Activated CD4-positive, alpha-beta T cell treated with anti-CD3 and anti-CD28 coated beads, Interleukin-2, amount 50 U/mL, for 24 hours (primary cell): Measurements from ENCODE around the gene IFT27.

ENCODE experiments used
- DNase-seq, 2 donors: peaks; one replicate each; pipeline ENCODE4 v3.0.0-alpha.2; 2020; ENCODE audit warnings: low read depth in 1 of 2, low spot score in 1 of 2

The IFT27 gene

DNA sequence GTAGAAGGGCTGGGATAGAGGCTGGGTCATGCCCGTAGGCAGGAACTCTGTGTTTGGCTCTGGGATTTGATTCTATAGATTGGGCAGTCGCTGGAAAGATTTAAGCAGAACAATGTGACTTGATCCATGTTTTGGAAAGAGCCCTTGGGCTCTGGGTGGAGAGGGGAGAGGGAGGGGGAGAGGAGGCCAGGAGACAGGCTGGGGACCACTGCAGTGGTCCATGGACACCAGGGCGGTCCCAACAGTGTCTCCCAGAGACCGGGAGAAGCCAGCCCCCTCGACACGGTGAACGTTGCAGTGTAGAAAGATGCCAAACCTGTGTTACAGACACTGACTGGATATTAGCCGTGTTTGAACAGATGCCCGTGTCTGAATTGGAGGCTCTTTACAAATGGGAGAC lies 21.5 kb upstream of the IFT27 start:
- no peak for DNase-seq

DNA sequence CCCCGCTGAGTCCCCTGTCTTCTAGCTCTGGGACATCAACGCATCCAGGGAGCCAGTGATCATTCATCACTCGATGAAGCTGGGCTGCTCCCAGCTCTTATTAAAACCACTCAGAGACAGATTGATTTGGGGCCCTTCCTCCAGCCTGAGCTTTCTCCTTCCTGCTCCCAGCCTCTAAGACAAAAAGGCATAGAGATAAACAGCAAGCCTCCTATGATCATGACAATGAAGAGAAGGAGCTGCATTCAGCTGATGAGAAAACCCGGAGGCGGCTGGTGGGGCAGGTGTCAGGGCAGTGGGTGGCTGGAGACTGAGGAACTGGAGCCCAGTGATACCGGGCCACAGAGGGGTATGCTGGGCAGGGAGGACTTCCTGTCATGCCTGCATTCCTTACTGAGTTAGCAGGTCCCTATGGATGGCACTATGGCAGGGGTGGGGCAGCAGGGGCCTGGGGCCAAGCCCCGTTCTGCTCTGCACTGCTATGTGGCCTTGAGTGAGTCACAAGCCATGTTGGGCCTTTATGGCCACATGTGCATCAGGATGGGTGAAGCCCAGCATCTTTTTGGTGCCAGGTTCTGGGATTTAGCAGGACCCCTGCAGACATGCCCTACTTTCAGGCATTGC lies 20.7 kb upstream of the IFT27 start:
- DNase-seq, result no peak

DNA sequence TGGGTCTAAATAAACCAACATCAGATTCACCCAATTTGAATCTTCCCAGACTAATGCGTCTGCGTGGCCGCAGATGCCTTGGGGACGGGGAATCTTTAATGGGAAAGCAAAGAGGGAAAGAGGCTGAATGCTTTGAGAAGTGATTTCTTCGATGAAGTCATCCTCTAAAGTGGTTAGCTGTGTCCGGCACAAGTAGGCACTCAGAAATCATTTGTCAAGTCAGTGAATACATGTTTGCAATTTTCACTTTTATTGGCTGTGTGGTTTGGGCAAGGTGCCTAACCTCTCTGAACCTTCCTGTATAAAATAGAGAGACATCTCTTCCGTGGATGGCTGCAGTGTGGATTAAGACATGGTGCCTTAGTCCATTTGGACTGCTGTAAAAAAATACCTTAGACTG lies 19.7 kb upstream of the IFT27 start:
- no peak for DNase-seq

DNA sequence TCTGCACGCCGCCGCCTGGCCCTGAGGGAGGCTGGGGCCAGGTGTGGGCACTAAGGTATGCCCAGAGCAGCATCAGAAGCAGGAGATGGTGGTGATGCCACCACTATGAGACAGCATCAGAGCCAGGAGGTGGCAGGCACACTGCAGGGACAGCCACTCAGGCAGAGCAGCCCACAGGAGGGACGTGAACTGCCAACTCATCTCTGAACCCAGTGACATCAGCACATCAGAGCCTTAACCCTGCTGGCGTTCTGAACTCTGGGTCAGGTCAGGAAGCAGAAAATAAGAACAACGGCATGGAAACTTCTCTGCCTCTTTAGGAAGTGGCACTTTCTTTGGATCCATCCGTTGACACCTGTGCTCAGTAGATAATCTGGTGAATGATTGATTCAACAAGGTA lies 14.7 kb upstream of the IFT27 start:
- no peak for DNase-seq

DNA sequence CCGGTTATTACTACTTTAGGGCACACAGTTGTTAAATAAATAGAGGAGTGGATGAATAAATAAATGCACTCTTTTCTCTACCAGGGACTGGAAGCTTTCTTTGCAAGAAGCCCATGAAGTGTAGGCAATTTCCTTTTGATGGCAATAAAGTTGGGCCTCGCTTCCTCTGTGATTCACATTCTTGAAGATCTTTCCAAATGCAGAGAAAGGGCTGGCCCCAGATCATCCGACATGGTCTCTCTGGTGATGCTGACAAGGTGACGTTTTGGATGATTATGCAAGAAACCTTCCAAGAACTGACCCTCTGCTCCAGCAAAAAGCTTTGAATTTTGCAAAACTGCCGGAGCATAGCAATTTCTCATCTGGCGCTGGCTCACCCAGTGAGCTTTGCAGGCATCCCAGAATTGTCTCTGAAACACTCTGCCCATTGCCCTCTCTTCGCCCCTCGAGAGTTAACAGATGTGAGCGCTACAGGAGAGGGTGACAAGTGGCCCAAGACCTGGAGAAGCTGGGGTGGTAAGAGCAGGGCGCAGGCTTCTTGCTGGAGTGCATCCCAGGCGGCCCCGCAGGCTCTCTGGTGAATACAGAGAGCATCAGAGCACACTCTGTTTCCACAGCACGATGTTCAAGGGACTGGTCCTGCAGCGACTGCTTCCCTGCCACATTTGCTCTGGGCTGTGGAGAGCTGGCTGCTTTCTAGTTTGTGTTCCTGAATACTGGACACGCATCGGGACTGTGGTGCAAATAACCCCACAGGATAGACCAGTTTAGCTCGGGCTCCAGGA lies 11.5 kb upstream of the IFT27 start:
- no peak for DNase-seq

- DNase-seq, result no peak
Observed at GRCh38 chr22:36783743-36784142, 7.8 kb upstream of the IFT27 start.

DNA sequence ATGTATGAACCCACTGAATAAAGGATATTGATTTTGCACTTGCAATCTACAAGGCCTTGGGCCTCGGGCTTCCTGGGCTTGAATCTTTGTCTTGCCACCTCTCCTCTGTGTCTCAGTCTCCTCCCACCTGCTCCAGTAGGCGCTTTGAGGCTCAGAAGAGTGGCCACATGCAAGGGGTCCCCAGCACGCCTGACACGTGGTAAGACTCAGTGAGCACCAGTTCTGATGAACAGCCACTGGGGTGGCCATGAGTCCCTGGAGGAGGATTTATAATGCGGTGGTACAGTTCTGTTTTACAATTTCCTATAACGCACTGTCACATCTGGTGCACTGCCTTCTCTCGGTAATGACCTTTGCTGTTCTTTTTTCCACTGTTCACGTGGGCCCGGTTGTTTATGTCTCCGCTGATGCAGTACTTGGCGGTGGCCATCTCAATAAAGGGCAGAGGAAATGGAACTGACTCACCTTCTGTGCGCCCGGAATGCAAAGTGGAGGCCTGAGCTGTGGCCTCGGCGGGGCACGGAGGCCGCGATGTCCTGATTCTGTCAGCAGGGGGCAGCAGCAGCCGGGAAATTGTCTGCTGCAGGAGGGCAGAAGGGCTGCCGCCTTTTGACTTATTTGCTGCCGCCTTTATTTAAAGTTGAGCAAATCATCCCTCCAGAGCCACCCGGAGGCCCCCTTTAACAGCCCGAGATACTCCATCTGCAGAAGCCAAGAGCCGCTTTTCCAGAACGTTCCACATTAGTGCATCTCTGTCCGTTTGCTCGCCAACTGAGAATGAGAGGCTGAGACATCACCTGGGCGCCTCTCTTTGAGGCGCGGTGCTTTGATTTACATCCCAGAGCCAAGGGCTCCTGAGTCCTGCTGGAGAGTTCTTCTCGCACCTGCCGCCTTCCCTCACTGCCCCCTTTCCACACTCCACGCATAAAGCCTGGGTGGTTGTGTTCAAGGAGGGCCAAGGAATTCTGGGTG lies 6.0 kb upstream of the IFT27 start:
- peak; percentile 81 to 90 for DNase-seq

DNA sequence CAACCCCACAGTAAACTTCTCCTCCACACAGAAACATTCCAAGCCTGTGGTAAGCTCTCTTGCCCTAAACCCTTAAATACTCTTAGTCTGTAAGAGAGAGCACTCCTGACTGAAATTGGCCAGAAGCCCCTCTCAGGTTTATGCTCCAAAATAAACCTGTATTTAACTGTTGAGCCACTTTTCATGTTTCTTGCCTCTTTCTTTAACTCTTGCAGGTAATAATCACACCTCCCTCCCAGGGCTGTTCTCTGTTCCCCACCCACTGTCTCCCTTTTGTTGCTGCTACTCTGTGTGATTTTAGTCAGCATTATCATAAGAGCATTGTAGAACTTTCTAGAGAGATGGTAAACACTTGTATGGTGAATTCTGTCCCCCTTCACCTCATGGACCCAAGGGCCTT lies 2.1 kb upstream of the IFT27 start:
- DNase-seq, result no peak

GRCh38 chr22:36776722-36777121 lies 803 bp upstream of the IFT27 start:
- DNase-seq, result no peak

GRCh38 chr22:36775586-36775963 lies 344 bp downstream of the IFT27 start:
- DNase-seq, result peak in 1 of 2 donors; percentile 1

- no peak for DNase-seq
Observed at GRCh38 chr22:36773935-36774334, 2.0 kb downstream of the IFT27 start.

GRCh38 chr22:36772451-36772850 lies 3.5 kb downstream of the IFT27 start:
- no peak for DNase-seq

DNA sequence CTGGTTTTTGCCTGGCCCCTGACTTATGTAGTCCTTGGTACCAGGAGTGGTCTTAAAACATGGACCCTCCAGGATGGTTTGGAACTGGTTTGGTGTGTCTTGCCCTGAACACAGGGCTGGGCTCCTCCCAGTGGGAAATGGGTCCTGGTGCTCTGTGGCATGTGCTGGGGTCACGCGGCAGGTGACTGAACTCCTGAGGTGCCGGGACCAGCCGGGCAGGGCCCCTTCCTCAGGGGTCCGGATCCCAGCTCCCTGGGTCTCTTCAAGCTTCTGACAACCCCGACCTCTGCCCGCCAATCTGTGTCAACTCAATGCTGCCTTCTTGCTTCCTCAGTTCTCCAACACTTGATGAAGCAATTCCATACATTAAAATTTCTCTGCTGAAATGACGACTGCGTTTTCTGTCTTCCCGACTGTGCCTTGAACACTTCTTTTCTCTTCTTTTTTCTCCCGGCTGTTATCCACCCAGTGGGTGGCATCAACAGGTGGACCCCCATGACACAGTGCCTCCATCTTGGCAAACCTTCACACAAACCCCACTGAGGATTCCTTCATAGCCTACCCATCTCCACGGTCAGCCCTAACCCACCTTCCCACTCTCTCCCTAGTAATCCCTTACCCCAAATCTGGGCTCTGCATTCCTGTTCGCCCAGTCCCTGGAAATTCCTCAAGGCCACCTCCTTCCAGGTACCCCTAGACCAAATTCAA lies 4.4 kb downstream of the IFT27 start:
- no peak for DNase-seq

GRCh38 chr22:36770513-36771231 lies 5.2 kb downstream of the IFT27 start:
- DNase-seq, result no peak

GRCh38 chr22:36769541-36770512 lies 6.1 kb downstream of the IFT27 start:
- DNase-seq, result no peak

GRCh38 chr22:36768616-36769015 lies 7.3 kb downstream of the IFT27 start:
- no peak for DNase-seq

DNA sequence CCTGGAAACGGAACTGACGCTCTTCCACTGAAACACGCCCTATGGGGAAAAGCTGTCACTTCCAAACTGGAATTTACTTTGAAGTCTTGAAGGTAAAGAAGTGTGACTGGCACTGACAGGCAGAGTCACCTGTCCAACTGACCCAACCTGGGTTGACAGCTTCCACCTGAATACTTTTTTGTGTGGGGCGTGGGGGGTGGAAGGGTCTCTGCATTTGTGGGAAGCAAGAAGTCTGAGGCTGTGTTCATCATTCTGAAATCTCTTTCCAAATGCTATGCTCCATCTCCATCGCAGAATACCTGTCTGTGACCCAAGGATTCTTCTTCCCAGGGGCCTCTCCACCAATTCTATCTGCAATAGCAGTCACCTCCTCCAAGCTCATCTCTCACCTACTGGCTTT lies 7.8 kb downstream of the IFT27 start:
- DNase-seq, result no peak

DNA sequence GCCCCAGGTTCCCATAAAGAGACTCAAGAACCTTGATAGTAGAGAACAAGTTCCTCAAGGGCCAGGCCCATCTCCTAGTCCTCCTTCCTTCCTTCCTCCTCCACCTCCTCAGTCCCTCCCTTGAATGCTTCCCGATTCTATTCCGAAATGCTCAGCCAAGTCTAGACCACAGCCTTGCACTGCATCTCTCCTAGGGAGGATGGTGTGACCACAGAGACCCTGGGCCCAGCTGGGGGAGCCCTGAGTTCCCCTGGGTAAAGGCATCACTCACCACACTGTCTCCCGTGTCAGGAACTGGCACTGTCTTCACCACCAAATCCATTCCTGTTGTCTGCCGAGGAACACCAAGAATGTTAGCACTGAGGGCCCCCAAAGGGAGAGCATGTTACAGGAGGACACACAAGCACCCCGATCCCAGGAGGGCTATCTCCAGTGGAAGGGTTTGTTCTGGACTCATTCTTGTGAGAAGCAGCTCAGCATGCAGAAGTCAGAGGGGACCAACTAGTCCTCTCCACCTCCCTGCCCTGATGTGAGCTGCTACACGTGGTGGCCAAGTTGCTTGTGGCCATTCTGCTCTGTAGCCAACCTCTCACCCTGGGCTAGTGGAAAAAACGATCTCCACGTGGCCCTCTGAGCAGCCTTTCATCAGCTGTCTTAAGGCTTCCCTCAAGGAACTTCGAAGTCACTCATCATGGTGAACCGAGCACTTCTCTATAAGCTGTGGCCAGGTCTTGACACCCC lies 8.7 kb downstream of the IFT27 start:
- no peak for DNase-seq
